GM18868 (cell line): ENCODE data around the gene OGA.

ENCODE experiments used
- ATAC-seq: cut with Tn5 transposase; IDR thresholded peaks from one replicate; pipeline ENCODE4 v1.9.1; 2021; ENCODE audit warnings: mild to moderate bottlenecking, moderate library complexity; ENCODE audit not compliant: unreplicated experiment

OGA gene

GRCh38 chr10:101776161-101776817, 42.0 kb downstream of the OGA start:
- no peak for ATAC-seq

GRCh38 chr10:101775273-101776160, 42.7 kb downstream of the OGA start, which contains the start of gene FGF8:
TSS of gene FGF8 (minus strand) at chr10:101776114. CDS start at chr10:101775900, 214 bp downstream.
- ATAC-seq: no peak

- ATAC-seq: no peak
Measured at GRCh38 chr10:101774589-101775272, 43.5 kb downstream of the OGA start.

GRCh38 chr10:101773923-101774588, 44.2 kb downstream of the OGA start:
- no peak for ATAC-seq

GRCh38 chr10:101772895-101773761, 45.1 kb downstream of the OGA start:
- ATAC-seq: no peak

GRCh38 chr10:101772017-101772894, 46.0 kb downstream of the OGA start:
- no peak for ATAC-seq

- ATAC-seq: no peak
Measured at GRCh38 chr10:101771380-101771779, 46.9 kb downstream of the OGA start.

GRCh38 chr10:101770331-101771215, 47.7 kb downstream of the OGA start:
- no peak for ATAC-seq

- ATAC-seq: no peak
Measured at GRCh38 chr10:101769541-101770180, 48.6 kb downstream of the OGA start.

GRCh38 chr10:101768791-101769170, 49.5 kb downstream of the OGA start:
- ATAC-seq: no peak

GRCh38 chr10:101767966-101768790, 50.1 kb downstream of the OGA start:
- ATAC-seq: no peak

- ATAC-seq: no peak
Measured at GRCh38 chr10:101767600-101767945, 50.7 kb downstream of the OGA start.

GRCh38 chr10:101766753-101767599, 51.3 kb downstream of the OGA start:
- ATAC-seq: no peak

- no peak for ATAC-seq
Measured at GRCh38 chr10:101766306-101766705, 51.9 kb downstream of the OGA start.

- no peak for ATAC-seq
Measured at GRCh38 chr10:101763141-101763846, 55.0 kb downstream of the OGA start.
